Coronary artery (tissue), 2 donors: ENCODE data around the gene SH2D2A.

Experiments
- DNase-seq: peaks from one replicate; pipeline ENCODE4 v3.0.0-alpha.2; 2017; ENCODE audit warnings: low spot score
- H3K27ac ChIP-seq, 2 donors: fragments of 200-600 bp; sonication (generic); one replicate each; pipeline ENCODE4 v1.5.1; 2016 to 2019
- H3K4me3 ChIP-seq: fragments of 200-600 bp; sonication (generic); 2 replicates; pipeline ENCODE4 v1.5.1; 2016; ENCODE audit warnings: mild to moderate bottlenecking, moderate library complexity
- TF ChIP-seq, protein P1 (sequence below): fragments of 200-600 bp; sonication (generic); IDR thresholded peaks from one replicate; pipeline ENCODE4 v1.5.1; 2019; ENCODE audit warnings: antibody characterized with exemption

Gene SH2D2A

GRCh38 chr1:156860628-156861423 lies 44.2 kb upstream of the SH2D2A start, which contains the start of gene NTRK1:
Gene NTRK1 (plus strand): TSS chr1:156860865. CDS start chr1:156860935, 70 bp downstream.
- TF ChIP-seq, protein P1, sequence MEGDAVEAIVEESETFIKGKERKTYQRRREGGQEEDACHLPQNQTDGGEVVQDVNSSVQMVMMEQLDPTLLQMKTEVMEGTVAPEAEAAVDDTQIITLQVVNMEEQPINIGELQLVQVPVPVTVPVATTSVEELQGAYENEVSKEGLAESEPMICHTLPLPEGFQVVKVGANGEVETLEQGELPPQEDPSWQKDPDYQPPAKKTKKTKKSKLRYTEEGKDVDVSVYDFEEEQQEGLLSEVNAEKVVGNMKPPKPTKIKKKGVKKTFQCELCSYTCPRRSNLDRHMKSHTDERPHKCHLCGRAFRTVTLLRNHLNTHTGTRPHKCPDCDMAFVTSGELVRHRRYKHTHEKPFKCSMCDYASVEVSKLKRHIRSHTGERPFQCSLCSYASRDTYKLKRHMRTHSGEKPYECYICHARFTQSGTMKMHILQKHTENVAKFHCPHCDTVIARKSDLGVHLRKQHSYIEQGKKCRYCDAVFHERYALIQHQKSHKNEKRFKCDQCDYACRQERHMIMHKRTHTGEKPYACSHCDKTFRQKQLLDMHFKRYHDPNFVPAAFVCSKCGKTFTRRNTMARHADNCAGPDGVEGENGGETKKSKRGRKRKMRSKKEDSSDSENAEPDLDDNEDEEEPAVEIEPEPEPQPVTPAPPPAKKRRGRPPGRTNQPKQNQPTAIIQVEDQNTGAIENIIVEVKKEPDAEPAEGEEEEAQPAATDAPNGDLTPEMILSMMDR: no peak
- Histone ChIP-seq H3K27ac (no peak within 1 kb of the TSS), H3K4me3 (peak within 1 kb of the TSS; percentile 66)
- no peak for DNase-seq

- no peak for DNase-seq
- no peak overlapping the region for H3K27ac ChIP-seq
- TF ChIP-seq, protein P1: peak; percentile 53
Measured at GRCh38 chr1:156860113-156860627, 43.5 kb upstream of the SH2D2A start.

DNA sequence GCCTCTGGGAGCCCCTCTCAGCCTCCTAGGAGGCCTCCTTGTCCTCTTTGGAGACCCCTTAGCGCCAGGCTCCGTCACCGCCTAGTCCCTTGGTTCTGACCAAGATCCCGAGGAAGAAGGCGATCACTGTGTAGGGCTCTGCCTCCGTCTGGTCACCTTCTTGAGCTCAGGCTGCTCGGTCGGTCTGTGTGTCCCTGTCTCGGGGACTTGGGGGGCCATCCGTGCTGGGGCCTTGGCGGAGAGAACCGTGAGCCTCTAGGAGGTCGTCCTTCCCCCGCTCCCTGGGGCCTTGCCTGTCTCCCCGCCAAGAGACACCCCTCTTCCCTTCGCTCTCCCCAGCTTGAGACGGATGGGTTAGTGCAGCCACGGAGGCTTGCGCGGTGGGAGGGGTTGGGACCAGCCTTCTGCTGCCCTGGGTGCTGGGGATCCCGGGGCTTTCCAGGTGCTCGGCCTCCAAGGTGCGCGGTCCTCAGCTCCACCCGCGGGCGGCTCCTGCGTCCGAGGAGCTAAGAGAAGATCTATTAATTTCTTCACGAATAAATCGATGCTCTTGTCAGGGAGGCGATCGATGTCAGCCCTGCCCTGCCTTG lies 43.0 kb upstream of the SH2D2A start:
- Histone ChIP-seq H3K4me3 (peak overlapping the region; percentile 66), H3K27ac (no peak overlapping the region)
- TF ChIP-seq, protein P1: no peak
- no peak for DNase-seq

More at GRCh38 chr1:156860113-156860627, 43.5 kb upstream of the SH2D2A start:
- H3K4me3 ChIP-seq: peak overlapping the region; percentile 66

- Histone ChIP-seq H3K4me3 (peak within 1 kb of the TSS; percentile 66), H3K27ac (no peak within 1 kb of the TSS)
- TF ChIP-seq, protein P1: no peak
- no peak for DNase-seq
Measured at GRCh38 chr1:156858959-156859522, 42.4 kb upstream of the SH2D2A start, which contains the start of gene INSRR. Gene INSRR (minus strand): TSS chr1:156859117. CDS start chr1:156858621, 496 bp downstream.

DNA sequence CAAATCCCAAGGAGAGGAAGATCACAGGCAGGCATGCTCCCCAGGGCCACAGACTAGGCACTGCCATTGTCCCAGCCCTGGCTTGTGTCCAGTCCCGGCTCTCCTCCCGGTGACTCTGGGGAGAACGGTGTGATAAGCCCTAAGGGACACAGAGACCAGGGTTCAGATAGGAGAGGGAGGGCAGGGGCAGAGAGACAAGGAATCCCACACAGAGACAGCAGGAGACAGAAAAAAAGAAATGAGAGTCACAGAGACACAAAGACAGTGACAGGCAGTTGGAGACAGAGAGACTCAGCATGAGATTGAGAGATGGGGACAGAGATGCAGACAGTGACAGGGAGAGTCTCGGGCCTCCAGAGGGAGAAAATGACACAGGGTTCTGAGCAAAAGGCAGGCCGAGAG lies 41.9 kb upstream of the SH2D2A start:
- H3K4me3 ChIP-seq: peak overlapping the region; percentile 66
- no peak for DNase-seq
- TF ChIP-seq, protein P1: no peak
- no peak overlapping the region for H3K27ac ChIP-seq

- no peak for DNase-seq
- no peak overlapping the region for H3K4me3 ChIP-seq
- H3K27ac ChIP-seq: no peak overlapping the region
- TF ChIP-seq, protein P1: no peak
Measured at GRCh38 chr1:156857532-156857931, 40.9 kb upstream of the SH2D2A start.
